Brain microvascular endothelial cell (primary cell): ENCODE data around the gene ZNF385B.

Experiments used
- DNase-seq: peaks from one replicate; pipeline ENCODE4 v3.0.0-alpha.2; 2020
- H3K27ac ChIP-seq: fragments of 250-450 bp; sonication (Bioruptor Pico); 2 replicates; pipeline ENCODE4 v1.5.1; 2020; ENCODE audit warnings: mild to moderate bottlenecking, moderate library complexity
- H3K27me3 ChIP-seq: fragments of 250-450 bp; sonication (Bioruptor Pico); replicated peaks from 2 replicates; pipeline ENCODE4 v1.5.1; 2020; ENCODE audit warnings: mild to moderate bottlenecking
- H3K36me3 ChIP-seq: fragments of 250-450 bp; sonication (Bioruptor Pico); replicated peaks from 2 replicates; pipeline ENCODE4 v1.5.1; 2020; ENCODE audit warnings: mild to moderate bottlenecking
- H3K4me3 ChIP-seq: 2 replicates; pipeline ENCODE4 v1.5.1; 2011; ENCODE audit warnings: low read depth, mild to moderate bottlenecking, control low read depth, low read length, moderate library complexity
- in situ Hi-C: cut with HindIII; loops from 2 replicates; pipeline ENCODE4 v1.10.0; 2017; ENCODE audit warnings: low sequenced_read_pairs, low pct_ligation_motif_present
- TF ChIP-seq, protein P1 (sequence below): IDR thresholded peaks from 2 replicates; pipeline ENCODE4 v1.5.1; 2011; ENCODE audit warnings: low read depth, mild to moderate bottlenecking, moderate library complexity, low read length, control low read depth, inconsistent platforms; ENCODE audit errors: missing control alignments

The ZNF385B gene

DNA sequence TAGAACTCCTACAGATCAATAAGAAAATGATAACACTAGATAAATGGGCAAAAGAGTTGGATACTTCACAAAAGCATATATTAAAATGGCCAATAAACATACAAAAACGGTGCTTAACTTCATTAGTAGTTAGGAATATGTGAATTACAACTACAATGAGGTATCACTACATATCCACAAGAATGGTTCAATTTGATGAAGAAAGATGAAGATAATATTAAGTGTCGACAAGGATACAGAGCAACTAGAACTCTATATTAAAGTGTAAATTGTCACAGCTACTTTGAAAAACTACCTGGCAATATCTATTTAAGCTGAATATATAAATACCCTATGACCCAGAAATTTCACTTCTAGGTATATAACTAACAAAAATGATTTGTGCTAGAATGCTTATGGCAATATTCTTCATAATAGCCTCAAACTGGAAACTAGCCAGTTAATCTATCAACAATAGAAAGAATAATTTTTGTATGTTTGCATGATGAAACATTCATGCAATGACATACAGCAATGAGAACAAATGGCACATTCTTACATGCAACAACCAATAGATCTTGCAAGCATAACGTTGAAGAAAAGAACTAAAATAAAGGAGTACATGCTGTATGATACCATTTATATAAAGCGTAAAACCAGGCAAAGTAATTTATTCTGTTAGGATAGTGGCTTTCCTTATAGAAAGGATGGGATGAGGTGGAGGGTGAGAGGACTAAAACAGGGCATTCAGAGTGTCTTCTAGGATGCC lies 306.6 kb downstream of the ZNF385B start:
- H3K36me3 ChIP-seq, result no peaks in the 10 kb centered on the region

DNA sequence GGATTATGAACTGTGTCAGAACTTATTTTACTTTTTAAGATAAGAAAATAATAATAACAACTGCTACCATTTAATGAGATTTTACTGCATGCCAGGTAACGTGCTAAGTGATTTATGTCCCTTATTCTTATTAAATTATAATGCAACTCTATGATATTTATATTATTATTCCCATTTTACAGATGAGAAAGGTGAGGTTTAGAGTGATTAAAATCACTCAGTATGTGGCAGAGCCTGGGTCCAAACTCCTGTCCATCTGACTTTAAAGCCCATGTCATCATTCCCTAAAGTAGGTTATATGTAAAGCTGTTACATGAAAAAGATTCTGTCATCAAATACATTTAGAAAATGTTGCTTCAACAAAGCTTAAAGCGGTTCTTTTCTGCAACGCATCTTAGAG lies 308.0 kb downstream of the ZNF385B start:
- no peak overlapping the region for H3K27ac ChIP-seq
- in situ Hi-C loops, result no loop called here
- TF ChIP-seq, protein P1, sequence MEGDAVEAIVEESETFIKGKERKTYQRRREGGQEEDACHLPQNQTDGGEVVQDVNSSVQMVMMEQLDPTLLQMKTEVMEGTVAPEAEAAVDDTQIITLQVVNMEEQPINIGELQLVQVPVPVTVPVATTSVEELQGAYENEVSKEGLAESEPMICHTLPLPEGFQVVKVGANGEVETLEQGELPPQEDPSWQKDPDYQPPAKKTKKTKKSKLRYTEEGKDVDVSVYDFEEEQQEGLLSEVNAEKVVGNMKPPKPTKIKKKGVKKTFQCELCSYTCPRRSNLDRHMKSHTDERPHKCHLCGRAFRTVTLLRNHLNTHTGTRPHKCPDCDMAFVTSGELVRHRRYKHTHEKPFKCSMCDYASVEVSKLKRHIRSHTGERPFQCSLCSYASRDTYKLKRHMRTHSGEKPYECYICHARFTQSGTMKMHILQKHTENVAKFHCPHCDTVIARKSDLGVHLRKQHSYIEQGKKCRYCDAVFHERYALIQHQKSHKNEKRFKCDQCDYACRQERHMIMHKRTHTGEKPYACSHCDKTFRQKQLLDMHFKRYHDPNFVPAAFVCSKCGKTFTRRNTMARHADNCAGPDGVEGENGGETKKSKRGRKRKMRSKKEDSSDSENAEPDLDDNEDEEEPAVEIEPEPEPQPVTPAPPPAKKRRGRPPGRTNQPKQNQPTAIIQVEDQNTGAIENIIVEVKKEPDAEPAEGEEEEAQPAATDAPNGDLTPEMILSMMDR, result no peak
- no peaks in the 10 kb centered on the region for H3K36me3 ChIP-seq
- H3K27me3 ChIP-seq, result no peaks in the 10 kb centered on the region
- H3K4me3 ChIP-seq, result no peak overlapping the region
- DNase-seq, result no peak

More for the DNA sequence above, 306.6 kb downstream of the ZNF385B start:
- TF ChIP-seq, protein P1, result no peak
- Histone ChIP-seq H3K27me3 (no peaks in the 10 kb centered on the region), H3K4me3 (no peak overlapping the region), H3K27ac (no peak overlapping the region)
- in situ Hi-C loops, result no loop called here
- no peak for DNase-seq

DNA sequence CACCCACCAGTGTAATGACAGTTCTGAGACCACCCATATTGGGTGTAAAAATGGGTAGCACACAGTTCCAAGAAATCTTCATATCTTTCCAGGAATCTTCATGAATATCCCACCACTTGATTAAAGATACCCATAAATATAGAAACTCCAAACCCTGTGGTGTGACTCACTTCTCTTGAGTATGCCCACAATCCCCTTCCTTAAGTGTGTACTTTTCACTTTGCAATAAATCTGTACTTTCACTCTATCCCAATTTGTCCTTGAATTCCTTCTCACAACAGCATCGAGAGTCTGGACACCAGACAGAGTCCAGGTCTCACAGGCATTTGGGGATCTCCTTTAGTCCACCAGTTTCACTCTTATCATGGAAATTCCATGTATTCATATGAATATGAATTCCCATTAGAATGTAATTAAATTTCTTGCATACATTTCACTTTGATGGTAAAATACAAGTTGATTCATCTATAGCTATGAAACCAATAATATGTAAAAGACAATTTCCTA lies 309.8 kb downstream of the ZNF385B start:
- H3K27me3 ChIP-seq, result no peaks in the 10 kb centered on the region
- in situ Hi-C loops, result no loop called here
- DNase-seq, result no peak
- H3K27ac ChIP-seq, result no peak overlapping the region
- H3K36me3 ChIP-seq, result no peaks in the 10 kb centered on the region
- TF ChIP-seq, protein P1, result no peak
- H3K4me3 ChIP-seq, result no peak overlapping the region

DNA sequence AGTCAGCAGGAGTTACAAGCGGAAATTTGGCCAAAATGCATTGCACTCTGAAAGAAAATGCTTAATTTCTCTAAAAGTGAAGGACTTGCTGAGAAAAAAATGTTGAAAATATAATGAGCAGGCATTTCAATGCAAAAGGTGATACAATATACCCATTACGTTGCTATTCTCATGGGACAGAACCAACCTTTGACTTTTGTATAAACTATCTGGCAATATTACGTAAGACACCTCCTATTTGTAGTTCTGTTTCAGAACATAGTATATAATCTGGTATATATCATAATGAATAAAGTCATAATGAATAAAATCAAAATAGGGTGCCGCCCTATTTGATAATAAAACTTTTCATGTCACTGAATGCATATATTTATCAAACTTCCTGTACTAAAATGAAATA lies 310.6 kb downstream of the ZNF385B start:
- no peak overlapping the region for H3K27ac ChIP-seq
- in situ Hi-C loops, result no loop called here
- H3K27me3 ChIP-seq, result no peaks in the 10 kb centered on the region
- no peaks in the 10 kb centered on the region for H3K36me3 ChIP-seq
- H3K4me3 ChIP-seq, result no peak overlapping the region
- DNase-seq, result no peak
- TF ChIP-seq, protein P1, result no peak

DNA sequence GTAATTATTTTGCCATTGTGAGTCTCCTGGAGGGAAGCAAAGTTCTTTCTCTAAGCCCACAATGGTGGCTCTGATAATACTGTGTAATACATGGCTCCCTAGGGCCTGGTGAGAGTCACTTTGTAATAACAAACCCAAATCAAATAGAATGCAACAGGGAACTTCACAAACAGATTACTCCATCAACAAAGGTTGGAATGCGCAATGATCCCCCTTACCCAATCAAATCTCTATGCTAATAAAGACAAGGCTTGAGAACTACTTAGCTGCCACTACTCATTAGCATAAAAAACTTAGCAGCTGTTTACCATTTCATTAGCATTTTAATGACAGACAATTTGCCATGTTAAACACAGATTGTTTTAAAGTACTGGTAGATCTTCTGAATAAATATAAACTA lies 311.2 kb downstream of the ZNF385B start:
- no peaks in the 10 kb centered on the region for H3K27me3 ChIP-seq
- TF ChIP-seq, protein P1, result no peak
- H3K27ac ChIP-seq, result no peak overlapping the region
- in situ Hi-C loops, result no loop called here
- no peaks in the 10 kb centered on the region for H3K36me3 ChIP-seq
- no peak for DNase-seq
- H3K4me3 ChIP-seq, result no peak overlapping the region

DNA sequence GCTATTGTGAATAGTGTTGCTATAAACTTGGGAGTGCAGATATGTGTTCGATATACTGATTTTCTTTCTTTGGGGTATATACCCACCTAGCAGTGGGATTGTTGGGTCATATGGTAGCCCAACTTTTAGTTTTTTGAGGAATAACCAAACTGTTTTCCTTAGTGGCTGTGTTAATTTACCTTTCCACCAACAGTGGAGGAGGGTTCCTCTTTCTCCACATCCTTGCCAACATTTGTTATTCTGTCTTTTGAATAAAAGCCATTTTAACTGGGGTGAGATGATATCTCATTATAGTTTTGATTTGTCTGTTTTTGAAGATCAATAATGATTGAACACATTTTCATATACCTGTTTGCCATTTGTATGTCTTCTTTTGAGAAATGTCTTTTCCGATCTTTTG lies 314.8 kb downstream of the ZNF385B start:
- TF ChIP-seq, protein P1, result no peak
- no peak overlapping the region for H3K27ac ChIP-seq

More for the DNA sequence above, 314.8 kb downstream of the ZNF385B start:
- Histone ChIP-seq H3K27me3 (no peaks in the 10 kb centered on the region), H3K36me3 (no peaks in the 10 kb centered on the region), H3K4me3 (no peak overlapping the region)
- in situ Hi-C loops, result no loop called here
- no peak for DNase-seq
